Kidney (tissue), 14 donors: Measurements from ENCODE around the gene ENTPD1. TPM values are rescaled to one million over a fixed set of nuclear protein-coding genes. Genes with fewer than 3 reads are reported as not detected.
"Not testable (repeated sequence)": the region's sequence is repeated elsewhere in the genome, so short reads cannot be mapped to it uniquely, and the experiment has no call there.

ENCODE experiments used
- DNase-seq, 5 donors: peaks; one replicate each; pipeline ENCODE4 v3.0.0-alpha.2; 2013 to 2020
- FAIRE-seq: peaks from 2 replicates; lab custom pipeline; 2012; peaks lifted over from hg19 to GRCh38; lab: Jason Lieb, UNC
- H3K27ac ChIP-seq, 2 donors: one replicate each; pipeline ENCODE4 v1.7.0; 2013; ENCODE audit warnings: low read depth in 2 of 2, low read length in 2 of 2, inconsistent platforms in 1 of 2
- H3K27me3 ChIP-seq: one replicate; pipeline ENCODE4 v1.7.1; 2013; ENCODE audit warnings: low read length, inconsistent platforms; ENCODE audit not compliant: control insufficient read depth, insufficient read depth
- H3K36me3 ChIP-seq, 3 donors: one replicate each; pipeline versions ENCODE4 v1.7.0 to v1.7.1; 2013; ENCODE audit warnings: low read length in 3 of 3, control low read depth in 1 of 3, inconsistent platforms in 1 of 3; ENCODE audit not compliant: insufficient read depth in 3 of 3, control insufficient read depth in 2 of 3
- H3K4me1 ChIP-seq, 3 donors: one replicate each; pipeline versions ENCODE4 v1.7.0 to v1.7.1; 2013; ENCODE audit warnings: low read length in 3 of 3, inconsistent platforms in 1 of 3, low read depth in 1 of 3; ENCODE audit not compliant: control insufficient read depth in 2 of 3, insufficient read depth in 2 of 3
- H3K4me3 ChIP-seq, 3 donors: one replicate each; pipeline versions ENCODE4 v1.7.0 to v1.8.1; 2013; ENCODE audit warnings: low read length in 3 of 3, control low read depth in 1 of 3, inconsistent platforms in 1 of 3
- H3K9ac ChIP-seq, 3 donors: one replicate each; pipeline versions ENCODE4 v1.7.0 to v1.7.1; 2013; ENCODE audit warnings: low read length in 3 of 3, control low read depth in 1 of 3, inconsistent platforms in 1 of 3
- H3K9me3 ChIP-seq, 3 donors: one replicate each; pipeline versions ENCODE4 v1.7.0 to v1.7.1; 2013; ENCODE audit warnings: low read length in 3 of 3, control low read depth in 1 of 3, inconsistent platforms in 1 of 3; ENCODE audit not compliant: control insufficient read depth in 2 of 3, insufficient read depth in 1 of 3
- CTCF ChIP-seq: IDR thresholded peaks from 3 replicates; pipeline ENCODE4 v1.5.1; 2012; ENCODE audit warnings: mild to moderate bottlenecking, moderate library complexity, borderline replicate concordance; ENCODE audit not compliant: insufficient read depth; ENCODE audit errors: extremely low read depth
- intact Hi-C: fragments of 100-400 bp; cut with DNase I; formaldehyde crosslinking; loops from one replicate; pipeline ENCODE4 v1.11.1; 2022
- polyA plus RNA-seq: library from polyadenylated mRNA; stranded (reverse); fragments of 350-450 nt; fragmentation: Illumina TruSeq; extraction: RNeasy Lipid Tissue Mini Kit (QIAGEN cat#74804); gene quantifications from one replicate; pipeline ENCODE4 v1.2.3, GENCODE V29; 2014; ENCODE audit warnings: low read depth, low replicate concordance; ENCODE audit not compliant: insufficient read depth
- total RNA-seq: library from RNA; stranded (reverse); fragmentation: NEBNext Ultra II Directional; extraction: Animal tissue kit (Norgen Biotek cat#: 25700); gene quantifications from one replicate; pipeline ENCODE4 v1.2.1, GENCODE V29; 2021
- donor health status: control.
- donor health status: control.
- donor health status: control.
- donor health status: control.
- donor health status: control.
- donor health status: DM: yes; HTN: yes; CAD: no.
- donor health status: Normal renal cell carcinoma (clear cell type).

The ENTPD1 gene
- total and polyA plus RNA-seq, 2 donors from 2014 or later: 5.2 to 36.6 TPM

GRCh38 chr10:95808705-95809308, 52.8 kb downstream of the ENTPD1 start:
- H3K36me3 ChIP-seq, H3K4me3 ChIP-seq, FAIRE-seq, intact Hi-C loops, H3K9ac ChIP-seq, DNase-seq, H3K27me3 ChIP-seq, H3K4me1 ChIP-seq, H3K9me3 ChIP-seq, H3K27ac ChIP-seq: not testable (repeated sequence)

- peaks cover 0 to 7% (median 3%) of the 10 kb centered on the region in 3 donors for H3K4me1 ChIP-seq
- DNase-seq: peak in 1 of 5 donors; percentile 72
Measured at GRCh38 chr10:95809370-95810197, 53.6 kb downstream of the ENTPD1 start.

GRCh38 chr10:95810198-95810976, 54.4 kb downstream of the ENTPD1 start:
- DNase-seq (no peak), FAIRE-seq (no peak)
- Histone ChIP-seq H3K4me3 (no peak overlapping the region), H3K27me3 (no peaks in the 10 kb centered on the region), H3K9ac (no peak overlapping the region), H3K9me3 (no peaks in the 10 kb centered on the region), H3K27ac (no peak overlapping the region), H3K4me1 (peaks cover 0 to 7% (median 5%) of the 10 kb centered on the region in 3 donors), H3K36me3 (no peaks in the 10 kb centered on the region)
- intact Hi-C loops: no loop called here
- TF ChIP-seq CTCF: no peak

More at GRCh38 chr10:95809370-95810197, 53.6 kb downstream of the ENTPD1 start:
- Histone ChIP-seq H3K9me3 (no peaks in the 10 kb centered on the region), H3K27ac (no peak overlapping the region), H3K27me3 (no peaks in the 10 kb centered on the region), H3K4me3 (no peak overlapping the region), H3K9ac (no peak overlapping the region), H3K36me3 (no peaks in the 10 kb centered on the region)
- intact Hi-C loops: no loop called here
- FAIRE-seq: no peak
- no peak for TF ChIP-seq CTCF
